Measurements from ENCODE around the gene LRRC66.

Gene LRRC66

GRCh38 chr4:52012651-52013050 is 7.5 kb downstream of the LRRC66 start:
- no peak for DNase-seq

- DNase-seq: no peak
These were observed 9.2 kb downstream of the LRRC66 start for GRCh38 chr4:52010986-52011385.

- no peak for DNase-seq
These were observed 13.3 kb downstream of the LRRC66 start for GRCh38 chr4:52006887-52007286.

- no peak for DNase-seq
These were observed 14.4 kb downstream of the LRRC66 start for GRCh38 chr4:52005604-52006273.

DNA sequence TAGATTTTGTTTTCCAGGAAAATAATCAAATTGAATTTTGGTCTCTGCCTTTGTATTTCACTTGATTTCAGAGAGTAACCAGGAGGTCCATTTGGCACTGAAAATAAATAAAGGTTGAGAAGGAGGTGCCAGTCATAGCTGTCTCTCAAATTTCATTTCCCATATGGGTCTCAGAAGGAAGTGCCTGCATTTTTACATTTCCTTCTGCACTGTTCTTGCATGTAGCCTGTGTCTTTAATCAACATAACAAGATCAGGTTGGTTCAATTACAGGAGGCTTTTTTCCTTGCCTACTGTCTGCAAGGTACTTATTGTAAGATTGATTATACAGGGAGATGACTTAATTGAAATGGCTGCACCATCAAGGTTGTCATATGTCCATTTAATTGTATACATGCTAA is 15.7 kb downstream of the LRRC66 start:
- DNase-seq: no peak

- no peak for DNase-seq
These were observed 18.5 kb downstream of the LRRC66 start for GRCh38 chr4:52001616-52002015.

GRCh38 chr4:51999250-51999649 is 20.9 kb downstream of the LRRC66 start:
- no peak for DNase-seq

DNA sequence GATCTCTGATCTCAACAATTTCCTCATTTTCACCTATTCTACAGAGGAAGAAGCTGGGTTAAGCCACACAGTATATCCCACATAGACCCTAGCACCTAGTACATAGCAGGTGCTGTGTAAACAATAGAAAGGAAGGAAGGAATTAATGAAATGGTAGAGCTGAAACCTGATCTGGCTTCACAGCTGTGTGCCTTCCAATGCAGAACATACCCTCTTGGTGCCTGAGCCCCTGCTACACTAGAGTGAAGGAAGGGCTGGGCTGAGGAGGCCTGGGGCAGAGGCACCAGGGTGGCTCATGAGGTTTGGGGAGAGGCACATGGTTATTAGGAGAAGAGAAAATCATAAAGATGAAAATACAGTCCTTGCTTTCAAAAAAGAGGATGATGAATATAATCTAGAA is 21.3 kb downstream of the LRRC66 start:
- no peak for DNase-seq

- no peak for DNase-seq
These were observed 22.5 kb downstream of the LRRC66 start for GRCh38 chr4:51997647-51998046.

DNA sequence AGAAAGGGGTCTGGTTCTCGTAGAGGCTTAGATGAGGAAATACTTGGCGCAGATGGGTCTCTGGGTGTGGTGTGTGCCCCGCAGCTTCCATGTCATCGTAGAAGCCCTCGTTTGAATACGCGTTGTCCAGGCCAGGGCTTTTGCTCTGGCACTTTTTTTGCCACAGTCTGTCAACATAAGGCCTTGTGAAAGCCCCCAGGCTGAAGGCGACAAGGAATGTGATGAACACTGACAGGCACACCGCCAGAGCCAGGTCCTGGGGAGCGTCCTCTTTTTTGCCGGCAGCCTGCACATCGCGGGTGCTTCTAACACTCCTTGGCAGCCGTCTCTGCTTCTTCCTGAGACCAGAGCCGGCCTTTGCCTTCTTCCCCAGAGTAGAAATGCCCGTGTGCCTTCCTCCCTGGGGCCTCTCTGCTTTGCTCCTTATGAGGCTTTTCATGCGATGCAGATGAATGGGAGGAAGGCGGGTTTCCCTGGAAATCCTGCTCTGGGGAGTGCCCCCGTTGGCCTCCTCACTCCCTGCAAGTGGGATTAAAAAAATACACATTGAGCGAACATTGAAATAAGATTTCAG is 24.4 kb downstream of the LRRC66 start:
- no peak for DNase-seq

DNA sequence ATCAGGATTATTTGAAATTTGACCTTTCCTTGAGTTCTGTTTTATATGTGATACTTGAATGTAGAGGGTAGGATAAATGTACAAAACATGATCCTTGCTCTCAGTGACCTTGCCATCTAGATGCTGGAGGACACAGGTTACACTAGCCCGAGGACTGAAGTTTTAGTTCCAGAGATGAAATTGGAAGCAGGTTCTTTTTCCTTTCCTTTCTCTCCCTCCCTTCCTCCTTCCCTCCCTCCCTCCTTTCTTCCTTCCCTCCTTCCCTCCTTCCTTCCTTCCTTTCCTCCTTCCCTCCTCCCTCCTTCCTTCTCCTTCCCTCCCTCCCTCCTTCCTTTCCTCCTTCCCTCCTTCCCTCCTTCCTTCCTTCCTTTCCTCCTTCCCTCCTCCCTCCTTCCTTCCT is 54.3 kb downstream of the LRRC66 start:
- DNase-seq: no peak

GRCh38 chr4:51963841-51964517 is 56.2 kb downstream of the LRRC66 start:
- no peak for DNase-seq

DNA sequence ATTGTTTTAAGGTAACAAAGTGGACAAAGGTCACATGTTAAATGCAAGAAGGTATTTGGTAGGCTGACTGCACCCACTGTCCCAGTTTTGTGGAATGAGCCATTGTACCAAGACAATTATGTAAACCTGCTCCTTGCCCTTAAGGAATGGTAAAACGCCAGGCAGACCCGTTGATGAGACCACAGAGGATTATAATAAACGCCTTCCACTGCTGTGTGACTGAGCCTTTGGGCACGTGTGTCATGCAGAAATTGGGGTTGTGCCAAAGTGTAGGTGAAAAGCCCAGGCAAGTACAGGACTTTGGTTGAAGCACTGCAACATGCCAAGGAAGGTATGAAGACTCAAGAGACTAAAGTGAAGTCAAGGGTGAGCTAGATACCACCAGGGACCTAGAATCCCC is 59.7 kb downstream of the LRRC66 start:
- DNase-seq: no peak

DNA sequence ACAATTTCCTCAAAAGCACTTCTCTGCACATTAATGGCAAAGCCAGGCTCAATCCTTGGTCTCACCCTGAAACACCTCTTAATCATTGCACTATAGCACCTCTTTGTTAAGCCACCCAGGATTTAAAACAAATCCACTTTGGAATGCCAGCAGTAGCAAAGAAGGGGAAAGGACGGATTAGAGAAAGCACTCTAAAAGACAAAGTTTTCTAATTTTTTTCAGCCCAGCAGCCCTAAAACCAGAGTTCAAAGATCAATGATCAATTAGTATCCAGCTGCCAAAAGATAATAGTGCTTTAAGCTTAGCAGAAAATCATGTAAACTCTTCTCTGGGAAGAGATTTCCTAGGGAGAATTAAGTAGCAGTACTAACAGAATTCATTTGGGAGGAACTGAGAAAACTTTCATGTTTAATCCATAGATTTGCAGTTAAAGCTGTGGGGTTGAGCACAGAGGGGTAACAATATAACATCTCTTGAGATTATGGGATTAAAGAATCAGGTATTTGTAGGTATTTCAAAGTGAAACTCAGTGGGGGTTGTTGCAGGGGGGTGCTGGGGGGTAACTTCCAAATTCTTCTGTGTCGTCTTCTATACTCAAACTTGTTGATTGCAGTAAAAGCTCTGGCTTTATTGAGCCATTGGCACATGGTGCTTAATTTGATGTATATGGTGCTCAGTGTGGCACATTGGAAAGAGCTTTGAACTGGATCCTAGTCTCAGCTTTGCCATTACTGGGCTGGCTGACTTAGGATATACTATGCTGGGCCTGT is 61.8 kb downstream of the LRRC66 start:
- no peak for DNase-seq
